B cell (primary cell): Measurements from ENCODE around the gene COL4A6.

Source experiments
- EZH2 ChIP-seq: IDR thresholded peaks from 2 replicates; pipeline ENCODE4 v1.6.1; 2012; ENCODE audit warnings: borderline replicate concordance, low read depth, mild to moderate bottlenecking, moderate library complexity, low read length; ENCODE audit not compliant: insufficient read depth, poor library complexity, severe bottlenecking
- TF ChIP-seq, protein P1 (sequence below): fragments of 200-600 bp; IDR thresholded peaks from one replicate; pipeline ENCODE4 v1.8.0; 2022; ENCODE audit warnings: antibody characterized with exemption, mild to moderate bottlenecking

DNA sequence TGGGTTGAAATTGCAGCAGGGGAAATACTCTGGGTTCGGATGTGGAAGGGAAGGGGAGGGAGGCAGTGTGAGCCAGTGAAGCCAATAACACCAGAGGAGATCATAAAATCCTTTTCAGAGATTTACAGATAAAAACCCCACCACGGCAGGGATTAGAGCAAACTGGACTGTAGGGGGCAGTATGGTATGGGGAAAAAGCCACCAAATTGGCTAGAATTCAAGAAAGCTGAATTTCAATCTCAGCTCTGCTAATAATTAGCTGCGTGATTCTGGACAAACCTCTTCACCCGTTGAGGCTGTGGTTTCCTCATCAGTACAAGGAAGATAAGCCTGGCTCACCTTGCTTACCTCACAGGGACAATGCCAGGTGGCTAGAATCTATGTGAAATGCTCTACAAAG lies 238.5 kb downstream of the COL4A6 start:
- no peak for TF ChIP-seq EZH2
- TF ChIP-seq, protein P1, sequence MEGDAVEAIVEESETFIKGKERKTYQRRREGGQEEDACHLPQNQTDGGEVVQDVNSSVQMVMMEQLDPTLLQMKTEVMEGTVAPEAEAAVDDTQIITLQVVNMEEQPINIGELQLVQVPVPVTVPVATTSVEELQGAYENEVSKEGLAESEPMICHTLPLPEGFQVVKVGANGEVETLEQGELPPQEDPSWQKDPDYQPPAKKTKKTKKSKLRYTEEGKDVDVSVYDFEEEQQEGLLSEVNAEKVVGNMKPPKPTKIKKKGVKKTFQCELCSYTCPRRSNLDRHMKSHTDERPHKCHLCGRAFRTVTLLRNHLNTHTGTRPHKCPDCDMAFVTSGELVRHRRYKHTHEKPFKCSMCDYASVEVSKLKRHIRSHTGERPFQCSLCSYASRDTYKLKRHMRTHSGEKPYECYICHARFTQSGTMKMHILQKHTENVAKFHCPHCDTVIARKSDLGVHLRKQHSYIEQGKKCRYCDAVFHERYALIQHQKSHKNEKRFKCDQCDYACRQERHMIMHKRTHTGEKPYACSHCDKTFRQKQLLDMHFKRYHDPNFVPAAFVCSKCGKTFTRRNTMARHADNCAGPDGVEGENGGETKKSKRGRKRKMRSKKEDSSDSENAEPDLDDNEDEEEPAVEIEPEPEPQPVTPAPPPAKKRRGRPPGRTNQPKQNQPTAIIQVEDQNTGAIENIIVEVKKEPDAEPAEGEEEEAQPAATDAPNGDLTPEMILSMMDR, result no peak
